HepG2 (cell line): ENCODE data around the gene LRRC74B. TPM values are rescaled to one million over a fixed set of nuclear protein-coding genes. Genes with fewer than 3 reads are reported as not detected.

ENCODE experiments used
- EEA1 ChIP-seq: sonication (generic); formaldehyde crosslinking; IDR thresholded peaks from 2 replicates; pipeline ENCODE4 v1.5.1; 2020; ENCODE audit warnings: mild to moderate bottlenecking, missing genetic modification reagents, borderline replicate concordance
- ERF ChIP-seq: IDR thresholded peaks from 2 replicates; pipeline ENCODE4 v1.6.1; 2018; ENCODE audit warnings: missing biosample characterization, missing genetic modification reagents
- GABPB1 ChIP-seq: IDR thresholded peaks from 2 replicates; pipeline ENCODE4 v1.6.1; 2016; ENCODE audit warnings: mild to moderate bottlenecking, missing genetic modification reagents, moderate library complexity, missing compliant biosample characterization
- POLR2A ChIP-seq, 2 experiments: IDR thresholded peaks; 2 replicates each; pipeline ENCODE4 v1.6.1; 2011; ENCODE audit warnings: low read depth in 2 of 2, low read length in 2 of 2, mild to moderate bottlenecking in 1 of 2, moderate library complexity in 1 of 2; ENCODE audit not compliant: insufficient read depth in 1 of 2
- SPEN ChIP-seq: sonication (generic); formaldehyde crosslinking; IDR thresholded peaks from 2 replicates; pipeline ENCODE4 v1.5.1; 2020; ENCODE audit warnings: low read depth, mild to moderate bottlenecking, missing genetic modification reagents
- TCF7 ChIP-seq: sonication (generic); IDR thresholded peaks from 2 replicates; pipeline ENCODE4 v1.6.1; 2016; ENCODE audit warnings: antibody characterized with exemption, low read depth
- TSC22D2 ChIP-seq: sonication (generic); formaldehyde crosslinking; IDR thresholded peaks from 2 replicates; pipeline ENCODE4 v1.5.1; 2020; ENCODE audit warnings: missing genetic modification reagents, mild to moderate bottlenecking, borderline replicate concordance
- ZNF12 ChIP-seq: sonication (generic); formaldehyde crosslinking; IDR thresholded peaks from 2 replicates; pipeline ENCODE4 v1.5.0; 2020; ENCODE audit warnings: missing genetic modification reagents
- ZNF30 ChIP-seq: sonication (generic); formaldehyde crosslinking; IDR thresholded peaks from 2 replicates; pipeline ENCODE4 v1.5.0; 2020; ENCODE audit warnings: mild to moderate bottlenecking, missing genetic modification reagents
- ZNF550 ChIP-seq: sonication (generic); formaldehyde crosslinking; IDR thresholded peaks from 2 replicates; pipeline ENCODE4 v1.4.0; 2020; ENCODE audit warnings: mild to moderate bottlenecking, missing genetic modification reagents, borderline replicate concordance
- ZNF7 ChIP-seq: IDR thresholded peaks from 2 replicates; pipeline ENCODE4 v1.6.1; 2016; ENCODE audit warnings: missing biosample characterization, missing genetic modification reagents
- polyA plus RNA-seq, 8 experiments: library from polyadenylated mRNA; depleted of rRNA in 3 of 8; stranded (reverse) in 7 of 8; unstranded in 1 of 8; fragments of >200 nt; fragmentation: Illumina TruSeq in 4 of 8; extraction: Trizol in 4 of 8; gene quantifications; 2 replicates each; pipeline versions ENCODE4 v1.2.1 to v1.2.3, GENCODE V29; 2011 to 2016; ENCODE audit warnings: low read depth in 4 of 8, missing spikeins in 1 of 8, mixed read lengths in 1 of 8; ENCODE audit not compliant: insufficient read depth in 1 of 8
- total RNA-seq, 5 experiments: library from RNA; depleted of rRNA; stranded (reverse); fragments of >200 nt; fragmentation: Illumina TruSeq; extraction: Trizol; gene quantifications; 2 replicates each; pipeline ENCODE4 v1.2.3, GENCODE V29; 2016; ENCODE audit warnings: low read depth in 1 of 5
- TF ChIP-seq, protein P1 (sequence below): sonication (generic); formaldehyde crosslinking; IDR thresholded peaks from 2 replicates; pipeline ENCODE4 v1.5.0; 2020; ENCODE audit warnings: mild to moderate bottlenecking, missing genetic modification reagents, borderline replicate concordance
- TF ChIP-seq, protein P2 (sequence below): IDR thresholded peaks from 2 replicates; pipeline ENCODE4 v1.6.1; 2016
- TF ChIP-seq, protein P3 (sequence below): sonication (generic); formaldehyde crosslinking; IDR thresholded peaks from 2 replicates; pipeline ENCODE4 v1.4.0; 2020; ENCODE audit warnings: missing genetic modification reagents, low read depth, mild to moderate bottlenecking, borderline replicate concordance
- TF ChIP-seq, protein P4 (sequence below): sonication (generic); formaldehyde crosslinking; IDR thresholded peaks from 2 replicates; pipeline ENCODE4 v1.4.0; 2020; ENCODE audit warnings: mild to moderate bottlenecking, missing genetic modification reagents
- TF ChIP-seq, protein P5 (sequence below): sonication (generic); formaldehyde crosslinking; IDR thresholded peaks from 2 replicates; pipeline ENCODE4 v1.4.0; 2020; ENCODE audit warnings: missing genetic modification reagents

Gene LRRC74B
- total and polyA plus RNA-seq, 2 of the 13 experiments (the other 11 are each of a cell fraction or from before 2014, with no cell fraction given), result not detected

DNA sequence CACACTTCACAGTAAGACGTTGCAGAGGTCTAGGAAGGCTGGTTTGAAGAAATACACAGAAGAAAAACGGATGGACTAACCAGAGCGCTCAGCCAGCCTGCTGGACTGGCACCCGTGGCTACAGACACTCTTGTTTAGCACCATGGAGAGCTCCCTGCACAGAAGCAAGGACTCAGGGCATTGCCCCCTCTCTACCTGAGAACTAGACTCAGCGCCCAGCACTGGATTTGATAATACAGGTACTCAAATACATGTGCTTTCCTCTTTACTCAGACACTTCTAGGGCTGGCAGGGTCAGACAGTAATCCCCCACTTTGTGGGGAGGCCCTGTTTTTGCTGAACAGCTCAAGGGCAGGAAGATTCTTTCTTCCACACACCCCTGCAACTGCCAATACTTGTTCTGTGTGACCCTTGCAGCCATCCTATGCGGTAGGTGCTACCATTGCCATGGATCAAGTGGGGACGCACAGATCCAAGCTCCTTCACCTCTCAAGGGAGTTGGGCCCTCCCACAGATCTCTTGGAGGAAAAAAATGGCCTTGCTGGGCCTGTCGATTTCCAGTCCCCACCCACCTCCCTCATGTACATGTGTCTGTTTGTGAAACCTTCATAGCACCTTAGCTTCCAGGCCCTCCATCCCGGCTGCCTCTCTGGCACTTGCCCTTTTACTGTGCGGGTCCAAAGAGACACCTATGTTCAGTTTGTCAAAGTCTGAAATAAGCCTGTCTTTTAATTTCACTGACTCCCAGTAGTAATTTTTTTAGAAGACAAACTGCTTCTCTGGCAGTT lies 35.9 kb upstream of the LRRC74B start (continued):
- TF ChIP-seq, protein P1, sequence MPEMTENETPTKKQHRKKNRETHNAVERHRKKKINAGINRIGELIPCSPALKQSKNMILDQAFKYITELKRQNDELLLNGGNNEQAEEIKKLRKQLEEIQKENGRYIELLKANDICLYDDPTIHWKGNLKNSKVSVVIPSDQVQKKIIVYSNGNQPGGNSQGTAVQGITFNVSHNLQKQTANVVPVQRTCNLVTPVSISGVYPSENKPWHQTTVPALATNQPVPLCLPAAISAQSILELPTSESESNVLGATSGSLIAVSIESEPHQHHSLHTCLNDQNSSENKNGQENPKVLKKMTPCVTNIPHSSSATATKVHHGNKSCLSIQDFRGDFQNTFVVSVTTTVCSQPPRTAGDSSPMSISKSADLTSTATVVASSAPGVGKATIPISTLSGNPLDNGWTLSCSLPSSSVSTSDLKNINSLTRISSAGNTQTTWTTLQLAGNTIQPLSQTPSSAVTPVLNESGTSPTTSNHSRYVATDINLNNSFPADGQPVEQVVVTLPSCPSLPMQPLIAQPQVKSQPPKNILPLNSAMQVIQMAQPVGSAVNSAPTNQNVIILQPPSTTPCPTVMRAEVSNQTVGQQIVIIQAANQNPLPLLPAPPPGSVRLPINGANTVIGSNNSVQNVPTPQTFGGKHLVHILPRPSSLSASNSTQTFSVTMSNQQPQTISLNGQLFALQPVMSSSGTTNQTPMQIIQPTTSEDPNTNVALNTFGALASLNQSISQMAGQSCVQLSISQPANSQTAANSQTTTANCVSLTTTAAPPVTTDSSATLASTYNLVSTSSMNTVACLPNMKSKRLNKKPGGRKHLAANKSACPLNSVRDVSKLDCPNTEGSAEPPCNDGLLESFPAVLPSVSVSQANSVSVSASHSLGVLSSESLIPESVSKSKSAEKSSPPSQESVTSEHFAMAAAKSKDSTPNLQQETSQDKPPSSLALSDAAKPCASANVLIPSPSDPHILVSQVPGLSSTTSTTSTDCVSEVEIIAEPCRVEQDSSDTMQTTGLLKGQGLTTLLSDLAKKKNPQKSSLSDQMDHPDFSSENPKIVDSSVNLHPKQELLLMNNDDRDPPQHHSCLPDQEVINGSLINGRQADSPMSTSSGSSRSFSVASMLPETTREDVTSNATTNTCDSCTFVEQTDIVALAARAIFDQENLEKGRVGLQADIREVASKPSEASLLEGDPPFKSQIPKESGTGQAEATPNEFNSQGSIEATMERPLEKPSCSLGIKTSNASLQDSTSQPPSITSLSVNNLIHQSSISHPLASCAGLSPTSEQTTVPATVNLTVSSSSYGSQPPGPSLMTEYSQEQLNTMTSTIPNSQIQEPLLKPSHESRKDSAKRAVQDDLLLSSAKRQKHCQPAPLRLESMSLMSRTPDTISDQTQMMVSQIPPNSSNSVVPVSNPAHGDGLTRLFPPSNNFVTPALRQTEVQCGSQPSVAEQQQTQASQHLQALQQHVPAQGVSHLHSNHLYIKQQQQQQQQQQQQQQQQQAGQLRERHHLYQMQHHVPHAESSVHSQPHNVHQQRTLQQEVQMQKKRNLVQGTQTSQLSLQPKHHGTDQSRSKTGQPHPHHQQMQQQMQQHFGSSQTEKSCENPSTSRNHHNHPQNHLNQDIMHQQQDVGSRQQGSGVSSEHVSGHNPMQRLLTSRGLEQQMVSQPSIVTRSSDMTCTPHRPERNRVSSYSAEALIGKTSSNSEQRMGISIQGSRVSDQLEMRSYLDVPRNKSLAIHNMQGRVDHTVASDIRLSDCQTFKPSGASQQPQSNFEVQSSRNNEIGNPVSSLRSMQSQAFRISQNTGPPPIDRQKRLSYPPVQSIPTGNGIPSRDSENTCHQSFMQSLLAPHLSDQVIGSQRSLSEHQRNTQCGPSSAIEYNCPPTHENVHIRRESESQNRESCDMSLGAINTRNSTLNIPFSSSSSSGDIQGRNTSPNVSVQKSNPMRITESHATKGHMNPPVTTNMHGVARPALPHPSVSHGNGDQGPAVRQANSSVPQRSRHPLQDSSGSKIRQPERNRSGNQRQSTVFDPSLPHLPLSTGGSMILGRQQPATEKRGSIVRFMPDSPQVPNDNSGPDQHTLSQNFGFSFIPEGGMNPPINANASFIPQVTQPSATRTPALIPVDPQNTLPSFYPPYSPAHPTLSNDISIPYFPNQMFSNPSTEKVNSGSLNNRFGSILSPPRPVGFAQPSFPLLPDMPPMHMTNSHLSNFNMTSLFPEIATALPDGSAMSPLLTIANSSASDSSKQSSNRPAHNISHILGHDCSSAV (CRISPR knock-in tag), result no peak
- TF ChIP-seq ZNF550 (CRISPR knock-in tag) (no peak), SPEN (CRISPR knock-in tag) (0 out of 2 replicates have a peak, but pooled peaks have one; percentile 43), EEA1 (peak; percentile 42; the same call in 1 of the 2 replicates), TSC22D2 (CRISPR knock-in tag) (peak; percentile 96), ZNF12 (CRISPR knock-in tag) (peak; percentile 77), ERF (CRISPR knock-in tag) (peak; percentile 90), POLR2A (IDR thresholded peaks at IDR 0.05; ENCODE audit: insufficient read depth in 1 of 2, low read depth in 2 of 2, low read length in 2 of 2) (no peak), GABPB1 (CRISPR knock-in tag) (peak; percentile 52; the same call in 1 of the 2 replicates), ZNF7 (CRISPR knock-in tag) (0 out of 2 replicates have a peak, but pooled peaks have one; percentile 49), TCF7 (no peak), ZNF30 (CRISPR knock-in tag) (0 out of 2 replicates have a peak, but pooled peaks have one; percentile 56)
- TF ChIP-seq, protein P2, sequence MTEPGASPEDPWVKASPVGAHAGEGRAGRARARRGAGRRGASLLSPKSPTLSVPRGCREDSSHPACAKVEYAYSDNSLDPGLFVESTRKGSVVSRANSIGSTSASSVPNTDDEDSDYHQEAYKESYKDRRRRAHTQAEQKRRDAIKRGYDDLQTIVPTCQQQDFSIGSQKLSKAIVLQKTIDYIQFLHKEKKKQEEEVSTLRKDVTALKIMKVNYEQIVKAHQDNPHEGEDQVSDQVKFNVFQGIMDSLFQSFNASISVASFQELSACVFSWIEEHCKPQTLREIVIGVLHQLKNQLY (CRISPR knock-in tag), result 0 out of 2 replicates have a peak, but pooled peaks have one; percentile 39
- TF ChIP-seq, protein P3, sequence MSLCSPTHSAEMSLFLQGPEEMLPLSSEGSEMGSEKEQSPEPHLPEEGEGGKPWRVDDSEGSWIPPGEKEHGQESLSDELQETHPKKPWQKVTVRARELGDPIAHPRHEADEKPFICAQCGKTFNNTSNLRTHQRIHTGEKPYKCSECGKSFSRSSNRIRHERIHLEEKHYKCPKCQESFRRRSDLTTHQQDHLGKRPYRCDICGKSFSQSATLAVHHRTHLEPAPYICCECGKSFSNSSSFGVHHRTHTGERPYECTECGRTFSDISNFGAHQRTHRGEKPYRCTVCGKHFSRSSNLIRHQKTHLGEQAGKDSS, result no peak; the same call in 1 of the 2 replicates
- TF ChIP-seq, protein P4, sequence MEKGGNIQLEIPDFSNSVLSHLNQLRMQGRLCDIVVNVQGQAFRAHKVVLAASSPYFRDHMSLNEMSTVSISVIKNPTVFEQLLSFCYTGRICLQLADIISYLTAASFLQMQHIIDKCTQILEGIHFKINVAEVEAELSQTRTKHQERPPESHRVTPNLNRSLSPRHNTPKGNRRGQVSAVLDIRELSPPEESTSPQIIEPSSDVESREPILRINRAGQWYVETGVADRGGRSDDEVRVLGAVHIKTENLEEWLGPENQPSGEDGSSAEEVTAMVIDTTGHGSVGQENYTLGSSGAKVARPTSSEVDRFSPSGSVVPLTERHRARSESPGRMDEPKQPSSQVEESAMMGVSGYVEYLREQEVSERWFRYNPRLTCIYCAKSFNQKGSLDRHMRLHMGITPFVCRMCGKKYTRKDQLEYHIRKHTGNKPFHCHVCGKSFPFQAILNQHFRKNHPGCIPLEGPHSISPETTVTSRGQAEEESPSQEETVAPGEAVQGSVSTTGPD (CRISPR knock-in tag), result no peak
- TF ChIP-seq, protein P5, sequence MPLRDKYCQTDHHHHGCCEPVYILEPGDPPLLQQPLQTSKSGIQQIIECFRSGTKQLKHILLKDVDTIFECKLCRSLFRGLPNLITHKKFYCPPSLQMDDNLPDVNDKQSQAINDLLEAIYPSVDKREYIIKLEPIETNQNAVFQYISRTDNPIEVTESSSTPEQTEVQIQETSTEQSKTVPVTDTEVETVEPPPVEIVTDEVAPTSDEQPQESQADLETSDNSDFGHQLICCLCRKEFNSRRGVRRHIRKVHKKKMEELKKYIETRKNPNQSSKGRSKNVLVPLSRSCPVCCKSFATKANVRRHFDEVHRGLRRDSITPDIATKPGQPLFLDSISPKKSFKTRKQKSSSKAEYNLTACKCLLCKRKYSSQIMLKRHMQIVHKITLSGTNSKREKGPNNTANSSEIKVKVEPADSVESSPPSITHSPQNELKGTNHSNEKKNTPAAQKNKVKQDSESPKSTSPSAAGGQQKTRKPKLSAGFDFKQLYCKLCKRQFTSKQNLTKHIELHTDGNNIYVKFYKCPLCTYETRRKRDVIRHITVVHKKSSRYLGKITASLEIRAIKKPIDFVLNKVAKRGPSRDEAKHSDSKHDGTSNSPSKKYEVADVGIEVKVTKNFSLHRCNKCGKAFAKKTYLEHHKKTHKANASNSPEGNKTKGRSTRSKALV (CRISPR knock-in tag), result peak; percentile 65; the same call in 1 of the 2 replicates
